Astrocyte (in vitro differentiated cells and primary cell): ENCODE measurements around the gene VAT1L. TPM values are rescaled to one million over a fixed set of nuclear protein-coding genes. Genes with fewer than 3 reads are reported as not detected.

Source experiments
- DNase-seq: peaks from one replicate; pipeline ENCODE4 v3.0.0-alpha.2; 2010; ENCODE audit warnings: low read depth
- FAIRE-seq: peaks from 2 replicates; lab custom pipeline; 2011; peaks lifted over from hg19 to GRCh38; lab: Jason Lieb, UNC
- H2AFZ ChIP-seq: 2 replicates; pipeline ENCODE4 v1.6.0; 2012; ENCODE audit warnings: low read depth, low read length, inconsistent platforms
- H3K27ac ChIP-seq: 2 replicates; pipeline ENCODE4 v1.5.1; 2011; ENCODE audit warnings: low read depth, low read length, inconsistent platforms
- H3K27me3 ChIP-seq: 2 replicates; pipeline ENCODE4 v1.6.0; 2011; ENCODE audit warnings: low read length, inconsistent platforms; ENCODE audit not compliant: insufficient read depth
- H3K36me3 ChIP-seq: 2 replicates; pipeline ENCODE4 v1.5.1; 2011; ENCODE audit warnings: low read length, inconsistent platforms; ENCODE audit not compliant: insufficient read depth
- H3K4me1 ChIP-seq: 2 replicates; pipeline ENCODE4 v1.5.1; 2011; ENCODE audit warnings: low read length, inconsistent platforms; ENCODE audit not compliant: insufficient read depth
- H3K4me2 ChIP-seq: 2 replicates; pipeline ENCODE4 v1.6.0; 2012; ENCODE audit warnings: low read length, inconsistent platforms
- H3K4me3 ChIP-seq: 2 replicates; pipeline ENCODE4 v1.5.1; 2011; ENCODE audit warnings: low read depth, mild to moderate bottlenecking, low read length, inconsistent platforms; ENCODE audit not compliant: insufficient read depth
- H3K79me2 ChIP-seq: 2 replicates; pipeline ENCODE4 v1.6.0; 2012; ENCODE audit warnings: mild to moderate bottlenecking, low read length, inconsistent platforms; ENCODE audit not compliant: insufficient read depth
- H3K9ac ChIP-seq: 2 replicates; pipeline ENCODE4 v1.6.0; 2012; ENCODE audit warnings: mild to moderate bottlenecking, low read length, inconsistent platforms
- H3K9me3 ChIP-seq: 2 replicates; pipeline ENCODE4 v1.5.1; 2012; ENCODE audit warnings: low read depth, mild to moderate bottlenecking, low read length, inconsistent platforms; ENCODE audit not compliant: insufficient read depth
- H4K20me1 ChIP-seq: 2 replicates; pipeline ENCODE4 v1.6.0; 2012; ENCODE audit warnings: low read length, inconsistent platforms; ENCODE audit not compliant: insufficient read depth
- H3K27ac Mint-ChIP-seq: one replicate; pipeline ENCODE4 v1.8.0; 2021; ENCODE audit warnings: mild to moderate bottlenecking, mixed read lengths; ENCODE audit not compliant: unreplicated experiment
- H3K27me3 Mint-ChIP-seq: one replicate; pipeline ENCODE4 v1.8.0; 2021; ENCODE audit warnings: low read depth, mixed read lengths; ENCODE audit not compliant: unreplicated experiment
- H3K36me3 Mint-ChIP-seq: one replicate; pipeline ENCODE4 v1.8.0; 2021; ENCODE audit warnings: low read depth, mixed read lengths; ENCODE audit not compliant: unreplicated experiment
- H3K4me1 Mint-ChIP-seq: one replicate; pipeline ENCODE4 v1.8.0; 2021; ENCODE audit warnings: low read depth, mixed read lengths; ENCODE audit not compliant: unreplicated experiment
- H3K4me3 Mint-ChIP-seq: one replicate; pipeline ENCODE4 v1.8.0; 2021; ENCODE audit warnings: mild to moderate bottlenecking, moderate library complexity, mixed read lengths; ENCODE audit not compliant: unreplicated experiment
- H3K9me3 Mint-ChIP-seq: one replicate; pipeline ENCODE4 v1.8.0; 2021; ENCODE audit warnings: mild to moderate bottlenecking, mixed read lengths; ENCODE audit not compliant: unreplicated experiment
- EZH2 ChIP-seq: IDR thresholded peaks from 2 replicates; pipeline ENCODE4 v1.6.1; 2012; ENCODE audit warnings: mild to moderate bottlenecking, low read length, inconsistent platforms; ENCODE audit not compliant: insufficient read depth
- total RNA-seq: library from RNA; stranded (reverse); gene quantifications from 2 replicates; pipeline ENCODE4 v1.2.1, GENCODE V29; 2021
- TF ChIP-seq, protein P1 (sequence below): IDR thresholded peaks from 2 replicates; pipeline ENCODE4 v1.5.1; 2011; ENCODE audit warnings: low read depth, mild to moderate bottlenecking, inconsistent platforms, low read length, moderate library complexity; ENCODE audit not compliant: insufficient read depth

Gene VAT1L
- total RNA-seq, 1 donor from 2014 or later = 3.3 TPM

GRCh38 chr16:77775911-77776909 lies 12.2 kb upstream of the VAT1L start:
- peaks cover 9% of the 10 kb centered on the region for H3K4me1 ChIP-seq
- no peaks in the 10 kb centered on the region for H3K79me2 ChIP-seq
- peak; percentile 45 for DNase-seq
- no peak overlapping the region for H3K27ac ChIP-seq
- no peak overlapping the region for H3K4me3 ChIP-seq
- peaks cover 6% of the 10 kb centered on the region for H3K27me3 Mint-ChIP-seq
- H3K4me3 Mint-ChIP-seq = no peak overlapping the region
- no peaks in the 10 kb centered on the region for H3K36me3 Mint-ChIP-seq
- peaks cover 15% of the 10 kb centered on the region for H3K4me1 Mint-ChIP-seq
- no peaks in the 10 kb centered on the region for H3K9me3 ChIP-seq
- H3K27ac Mint-ChIP-seq = no peak overlapping the region
- H3K27me3 ChIP-seq = no peaks in the 10 kb centered on the region
- no peaks in the 10 kb centered on the region for H4K20me1 ChIP-seq
- H3K9ac ChIP-seq = no peak overlapping the region
- peak overlapping the region; percentile 9 for H2AFZ ChIP-seq
- TF ChIP-seq EZH2 = no peak
- TF ChIP-seq, protein P1, sequence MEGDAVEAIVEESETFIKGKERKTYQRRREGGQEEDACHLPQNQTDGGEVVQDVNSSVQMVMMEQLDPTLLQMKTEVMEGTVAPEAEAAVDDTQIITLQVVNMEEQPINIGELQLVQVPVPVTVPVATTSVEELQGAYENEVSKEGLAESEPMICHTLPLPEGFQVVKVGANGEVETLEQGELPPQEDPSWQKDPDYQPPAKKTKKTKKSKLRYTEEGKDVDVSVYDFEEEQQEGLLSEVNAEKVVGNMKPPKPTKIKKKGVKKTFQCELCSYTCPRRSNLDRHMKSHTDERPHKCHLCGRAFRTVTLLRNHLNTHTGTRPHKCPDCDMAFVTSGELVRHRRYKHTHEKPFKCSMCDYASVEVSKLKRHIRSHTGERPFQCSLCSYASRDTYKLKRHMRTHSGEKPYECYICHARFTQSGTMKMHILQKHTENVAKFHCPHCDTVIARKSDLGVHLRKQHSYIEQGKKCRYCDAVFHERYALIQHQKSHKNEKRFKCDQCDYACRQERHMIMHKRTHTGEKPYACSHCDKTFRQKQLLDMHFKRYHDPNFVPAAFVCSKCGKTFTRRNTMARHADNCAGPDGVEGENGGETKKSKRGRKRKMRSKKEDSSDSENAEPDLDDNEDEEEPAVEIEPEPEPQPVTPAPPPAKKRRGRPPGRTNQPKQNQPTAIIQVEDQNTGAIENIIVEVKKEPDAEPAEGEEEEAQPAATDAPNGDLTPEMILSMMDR = no peak
- H3K36me3 ChIP-seq = no peaks in the 10 kb centered on the region
- FAIRE-seq = peak; percentile 78
- H3K9me3 Mint-ChIP-seq = no peaks in the 10 kb centered on the region
- no peak overlapping the region for H3K4me2 ChIP-seq

GRCh38 chr16:77777745-77778144 lies 10.6 kb upstream of the VAT1L start:
- Histone ChIP-seq H2AFZ (no peak overlapping the region), H3K27ac (no peak overlapping the region), H3K79me2 (no peaks in the 10 kb centered on the region), H3K4me2 (no peak overlapping the region), H4K20me1 (no peaks in the 10 kb centered on the region), H3K9me3 (no peaks in the 10 kb centered on the region), H3K4me1 (peaks cover 9% of the 10 kb centered on the region), H3K4me3 (no peak overlapping the region), H3K27me3 (no peaks in the 10 kb centered on the region), H3K9ac (no peak overlapping the region), H3K36me3 (no peaks in the 10 kb centered on the region)
- no peak overlapping the region for H3K27ac Mint-ChIP-seq
- no peak overlapping the region for H3K4me3 Mint-ChIP-seq
- no peaks in the 10 kb centered on the region for H3K9me3 Mint-ChIP-seq
- H3K36me3 Mint-ChIP-seq = no peaks in the 10 kb centered on the region
- TF ChIP-seq EZH2 = no peak
- TF ChIP-seq, protein P1 = no peak
- H3K4me1 Mint-ChIP-seq = peaks cover 15% of the 10 kb centered on the region
- peaks cover 6% of the 10 kb centered on the region for H3K27me3 Mint-ChIP-seq
- FAIRE-seq (no peak), DNase-seq (no peak)
